ENCODE measurements around the gene ATXN7L2.

- no peak for TF ChIP-seq CTCF (IDR thresholded peaks at IDR 0.05)
- TF ChIP-seq ZFX (IDR thresholded peaks at IDR 0.05; ENCODE audit: borderline replicate concordance), result no peak
Measured at GRCh38 chr1:109457819-109458218, 25.9 kb upstream of the ATXN7L2 start.

Measured in 22Rv1 (cell line).